HT1080 (cell line): ENCODE results near the gene MACROD2. TPM values are rescaled to one million over a fixed set of nuclear protein-coding genes. Genes with fewer than 3 reads are reported as not detected.

Experiments used
- DNase-seq: peaks from one replicate; pipeline ENCODE4 v3.0.0-alpha.2; 2015; ENCODE audit warnings: low read depth
- total RNA-seq: library from RNA; depleted of rRNA; stranded (reverse); fragments of >200 nt; shearing (Covaris generic); gene quantifications from 2 replicates; pipeline ENCODE4 v1.2.3, GENCODE V29; 2014

The MACROD2 gene
- total RNA-seq, 1 experiment from 2014 or later, result 1.2 TPM

DNA sequence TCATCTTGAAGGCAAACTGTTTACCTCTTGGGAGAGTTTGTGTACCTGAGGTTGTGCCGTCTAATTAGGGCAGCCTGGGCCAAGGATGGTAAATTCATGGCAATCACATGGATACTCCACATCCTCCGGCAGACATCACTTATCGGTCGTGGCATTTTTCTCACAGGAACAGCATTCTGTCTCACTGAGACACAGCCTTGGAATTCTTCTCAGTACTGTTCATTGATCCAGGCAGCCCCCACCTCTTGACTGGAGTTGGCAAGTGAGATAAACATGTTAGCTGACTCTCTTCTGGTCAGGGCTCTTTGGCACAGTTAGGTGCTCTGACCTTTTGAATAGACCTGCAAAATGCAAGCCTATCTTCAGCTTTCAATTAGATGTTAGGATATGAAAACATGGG, 853.5 kb downstream of the MACROD2 start:
- no peak for DNase-seq

DNA sequence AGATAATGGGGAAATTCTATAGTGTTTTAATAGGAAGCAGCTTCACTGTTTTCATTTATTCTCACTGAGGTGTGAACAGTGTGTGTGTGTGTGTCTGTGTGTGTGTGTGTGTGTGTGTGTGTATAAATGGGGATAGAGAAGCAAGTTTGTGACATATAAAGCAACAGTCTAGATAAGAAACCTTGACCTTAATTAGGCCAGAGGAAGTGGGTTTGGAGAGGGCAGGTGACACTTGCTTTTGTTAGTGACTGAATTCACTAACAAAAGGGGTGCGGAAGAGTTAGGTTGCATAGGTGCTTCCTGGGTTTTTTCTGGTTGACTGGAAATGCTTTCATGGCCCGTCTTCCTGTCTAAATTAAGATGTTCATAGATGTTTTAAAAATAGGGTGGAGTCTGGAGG, 857.8 kb downstream of the MACROD2 start:
- DNase-seq, result no peak

DNA sequence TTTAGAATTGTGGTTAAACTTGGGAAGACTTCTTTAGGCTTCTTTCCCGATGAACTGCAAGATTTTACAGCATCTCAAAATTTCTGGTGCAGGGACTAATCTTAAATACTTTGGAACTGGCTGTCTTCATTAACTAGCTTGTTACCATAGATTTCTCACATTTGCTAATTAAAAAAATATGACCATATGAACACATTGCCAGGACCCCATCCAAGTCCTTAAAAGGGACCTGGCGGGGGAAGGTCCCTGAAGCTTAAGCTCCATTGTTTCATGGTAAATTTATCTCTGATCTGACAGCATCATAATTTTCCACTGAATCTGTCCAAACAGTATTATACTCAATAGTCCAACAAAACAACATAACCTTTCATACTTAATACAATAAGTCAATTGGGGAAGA, 859.9 kb downstream of the MACROD2 start:
- DNase-seq, result no peak

DNA sequence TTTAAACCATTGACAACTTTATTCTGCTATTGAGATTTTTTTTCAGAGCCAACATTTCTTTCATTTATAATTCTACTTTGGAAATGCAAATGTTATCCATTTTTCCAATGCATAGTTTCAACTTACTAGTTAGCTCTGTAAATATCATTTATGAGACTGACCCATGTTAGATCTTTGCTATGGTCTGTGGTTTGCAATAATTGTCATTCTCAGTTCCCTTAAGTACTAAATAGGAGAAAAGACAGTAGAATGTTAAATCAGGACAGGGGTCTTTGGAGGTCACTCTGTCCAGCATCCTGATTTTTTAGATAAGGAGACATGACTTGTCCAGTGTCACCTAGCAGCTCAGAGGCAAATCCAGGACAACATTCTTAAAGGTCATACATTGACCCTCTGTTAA, 864.3 kb downstream of the MACROD2 start:
- no peak for DNase-seq

DNA sequence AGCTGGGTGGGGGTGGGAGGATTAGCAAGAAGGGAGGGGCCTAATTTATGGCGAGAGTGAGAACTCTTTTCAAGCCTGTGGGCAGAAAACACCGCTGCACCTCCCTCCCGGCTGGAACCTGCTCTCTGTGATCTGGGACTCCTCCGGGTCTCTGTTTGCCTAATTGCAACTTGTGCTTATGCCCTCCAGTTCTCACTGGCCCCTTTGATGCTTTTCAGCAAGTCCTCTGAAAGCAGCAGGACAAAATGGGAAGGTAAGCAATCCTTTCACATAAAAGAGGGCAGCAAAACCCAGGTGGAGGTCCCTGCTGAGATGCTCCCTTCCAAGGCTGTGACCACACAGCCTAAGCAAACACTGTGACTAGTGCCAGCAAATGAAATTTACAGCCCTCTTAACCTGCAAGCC, 865.1 kb downstream of the MACROD2 start:
- DNase-seq, result no peak

DNA sequence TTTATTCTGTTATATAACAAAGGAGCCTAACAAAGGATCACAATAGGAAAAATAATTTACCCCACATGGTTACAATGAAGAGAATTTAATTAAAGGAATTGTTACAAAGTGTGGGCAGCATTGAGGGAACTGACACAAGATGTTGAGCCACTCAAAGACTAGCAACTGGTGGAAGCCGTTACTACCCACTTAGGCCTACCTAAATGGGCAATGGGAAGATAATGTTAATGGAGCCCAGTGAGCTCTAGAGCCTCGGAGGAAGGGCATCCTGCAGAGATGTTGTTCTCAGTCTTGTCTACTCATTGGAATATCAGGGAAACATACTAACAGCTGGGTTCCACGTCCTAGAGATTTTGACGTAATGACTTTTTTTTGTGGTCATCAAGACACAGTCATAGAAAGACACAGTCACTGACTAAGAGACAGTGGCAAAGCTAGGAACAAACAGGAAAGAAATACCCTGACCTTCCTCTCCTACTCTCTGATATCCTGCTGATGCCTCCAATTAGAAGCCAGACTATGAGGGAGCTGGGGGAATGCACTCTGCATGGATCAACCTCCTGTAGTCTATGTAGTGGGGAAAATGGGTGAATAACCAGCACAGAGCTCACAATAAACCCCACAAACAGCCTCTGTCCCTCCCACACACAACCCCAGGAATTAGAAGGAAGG, 865.8 kb downstream of the MACROD2 start:
- DNase-seq, result no peak

DNA sequence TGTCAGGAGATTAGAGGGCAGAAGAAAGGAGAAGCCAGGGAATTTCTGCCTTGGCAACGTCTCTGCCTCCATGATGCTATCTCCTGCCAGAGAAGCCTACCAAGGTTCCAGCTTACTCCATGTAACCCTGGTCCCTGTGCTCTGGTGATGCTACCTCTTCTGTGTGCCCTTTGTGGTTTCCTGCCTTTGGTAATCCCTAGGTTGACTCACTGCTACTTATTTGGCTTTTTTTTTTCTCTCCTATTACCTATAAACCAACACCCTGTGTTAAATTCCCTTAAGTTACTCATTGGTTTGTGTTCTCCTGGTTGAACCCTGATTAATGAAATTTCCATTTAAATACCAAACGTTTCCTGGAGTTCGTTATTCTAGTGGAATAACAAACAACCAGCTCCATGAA, 869.9 kb downstream of the MACROD2 start:
- peak; percentile 91 for DNase-seq

DNA sequence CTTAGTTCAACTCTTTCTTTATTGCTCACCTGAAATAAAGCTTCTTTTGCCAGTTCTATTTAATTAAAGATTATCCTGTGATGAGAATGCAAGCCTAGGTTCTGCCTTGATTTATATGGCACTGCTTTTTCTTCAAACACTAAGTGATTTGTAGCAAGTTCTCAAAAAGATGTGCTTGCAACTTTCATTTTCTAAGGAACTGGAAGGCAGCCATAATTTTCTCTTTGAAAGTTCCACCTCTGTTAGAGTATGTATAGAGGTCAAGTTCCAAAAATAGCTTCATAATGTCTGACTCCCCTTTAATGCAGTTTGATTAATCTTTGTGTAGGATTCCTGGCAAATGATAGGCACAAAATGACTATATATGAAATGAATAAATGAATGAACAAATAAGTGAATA, 870.4 kb downstream of the MACROD2 start:
- DNase-seq, result no peak

DNA sequence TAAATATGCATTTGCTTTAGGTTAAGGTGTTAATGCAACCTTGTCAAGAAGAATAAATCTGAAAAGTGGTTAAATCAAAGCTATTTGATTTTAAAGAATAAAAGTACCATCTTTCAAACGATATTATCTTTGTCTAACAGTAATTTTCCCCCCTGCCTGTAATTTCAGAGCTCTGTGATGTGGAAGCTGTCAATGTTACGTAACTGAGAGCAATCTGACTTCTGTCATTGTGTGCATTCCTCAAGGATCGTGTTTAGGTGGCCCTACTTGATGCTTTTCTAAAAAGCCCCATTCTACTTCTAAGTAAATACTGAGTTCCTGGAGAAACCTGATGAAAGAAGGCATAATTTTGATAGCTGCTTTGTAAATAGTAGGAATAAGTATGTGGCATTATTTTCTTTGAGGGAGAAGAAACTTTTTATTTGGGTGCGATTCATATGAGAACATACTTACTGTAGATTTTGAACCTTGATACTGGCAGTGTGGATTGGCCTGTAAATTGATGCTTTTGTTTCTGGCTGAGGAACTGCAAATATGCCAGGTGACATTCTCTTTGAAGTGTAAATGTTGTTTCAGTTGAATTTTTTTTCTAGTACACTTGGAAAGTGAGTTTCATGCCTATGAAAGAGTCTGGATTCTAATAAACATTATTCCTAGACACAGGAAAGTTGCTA, 871.7 kb downstream of the MACROD2 start:
- no peak for DNase-seq

DNA sequence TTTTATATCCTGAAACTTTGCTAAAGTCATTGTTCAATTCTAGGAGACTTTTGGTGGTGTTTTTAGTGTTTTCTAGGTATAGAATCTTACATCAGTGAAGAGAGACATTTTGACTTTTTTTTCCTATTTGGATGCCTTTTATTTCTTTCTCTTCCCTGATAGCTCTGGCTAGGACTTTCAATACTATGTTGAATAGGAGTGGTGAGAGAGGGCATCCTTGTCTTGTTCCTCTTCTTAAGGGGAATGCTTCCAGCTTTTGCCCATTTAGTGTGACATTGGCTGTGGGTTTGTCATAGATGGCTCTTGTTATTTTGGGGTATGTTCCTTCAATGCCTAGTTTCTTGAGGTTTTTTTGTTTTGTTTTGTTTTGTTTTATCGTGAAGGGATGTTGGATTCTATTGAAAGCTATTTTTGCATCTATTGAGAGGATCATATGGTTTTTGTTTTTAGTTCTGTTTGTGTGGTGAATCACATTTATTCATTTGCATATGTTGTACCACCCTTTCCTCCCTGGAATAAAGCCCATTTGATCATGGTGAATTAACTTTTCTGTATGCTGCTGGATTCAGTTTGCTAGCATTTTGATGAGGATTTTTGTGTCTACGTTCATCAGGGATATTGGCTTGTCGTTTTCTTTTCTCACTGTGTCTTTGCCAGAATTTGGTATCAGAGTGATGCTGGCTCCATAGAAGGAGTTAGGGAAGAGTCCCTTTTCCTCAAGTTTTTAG, 882.1 kb downstream of the MACROD2 start:
- DNase-seq, result no peak

DNA sequence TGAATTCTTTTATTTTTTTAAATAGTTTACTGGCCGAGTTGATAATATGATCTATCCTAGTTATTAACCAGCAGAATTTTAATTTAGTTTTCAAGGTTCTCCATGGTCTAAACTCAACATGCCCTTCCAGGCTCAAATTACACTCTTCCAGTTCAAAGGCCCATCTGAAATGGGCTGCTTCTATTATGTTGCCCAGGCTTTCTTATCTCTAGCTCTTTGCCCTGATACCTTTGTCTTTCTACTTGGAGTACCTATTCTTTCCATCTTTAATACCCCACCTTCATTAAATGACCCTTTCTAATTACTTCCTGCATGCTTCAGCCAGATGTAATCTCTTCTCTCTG, 883.3 kb downstream of the MACROD2 start:
- no peak for DNase-seq

DNA sequence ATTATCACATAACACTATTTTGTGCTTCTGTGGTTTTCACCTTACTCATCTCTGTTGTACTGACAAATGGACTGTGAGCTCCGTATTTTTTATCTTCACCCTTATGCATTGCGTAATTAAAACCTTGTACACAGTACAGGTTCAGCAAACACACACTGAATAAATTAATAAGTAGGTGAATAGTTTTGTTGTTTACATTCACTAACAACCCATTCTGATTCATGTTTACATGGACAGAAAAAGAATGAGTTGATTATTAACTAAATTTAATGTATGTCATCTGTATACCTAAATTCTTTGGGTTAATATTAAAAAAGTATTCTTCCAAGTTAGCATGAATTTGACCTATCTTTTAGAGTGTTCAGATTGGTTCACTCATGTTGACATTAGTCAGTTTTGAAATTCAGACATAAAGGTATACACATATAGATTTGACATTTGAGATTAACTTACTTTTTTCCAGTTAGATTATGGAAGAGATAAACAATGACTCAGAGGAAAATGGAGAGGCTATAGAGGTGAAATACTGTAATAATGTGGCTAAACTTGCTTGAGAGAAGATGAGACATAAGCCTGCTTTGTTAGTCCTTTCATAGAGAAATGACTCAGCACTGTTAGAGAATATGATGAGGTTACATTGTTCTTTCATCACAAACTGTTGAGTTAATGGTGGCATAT, 883.8 kb downstream of the MACROD2 start:
- DNase-seq, result peak; percentile 93

DNA sequence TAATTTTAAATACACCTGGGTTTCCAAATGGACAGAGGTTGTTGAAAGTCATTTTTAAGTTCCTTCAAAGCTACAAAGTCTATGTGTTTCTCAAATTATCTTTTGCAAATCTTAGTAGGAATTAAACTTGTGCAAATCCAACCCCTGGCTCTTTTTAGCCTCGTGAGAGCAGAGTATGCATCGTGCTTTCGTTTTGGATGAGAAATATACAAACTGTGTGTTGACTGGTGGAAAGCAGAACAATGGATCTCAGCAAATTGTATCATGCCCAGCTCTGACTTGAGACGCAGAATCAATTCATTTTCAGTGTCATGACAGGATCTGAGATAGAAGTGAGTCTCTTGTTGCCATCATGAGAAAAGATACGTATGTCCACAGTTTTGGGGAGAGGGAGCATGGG, 884.5 kb downstream of the MACROD2 start:
- DNase-seq, result no peak

DNA sequence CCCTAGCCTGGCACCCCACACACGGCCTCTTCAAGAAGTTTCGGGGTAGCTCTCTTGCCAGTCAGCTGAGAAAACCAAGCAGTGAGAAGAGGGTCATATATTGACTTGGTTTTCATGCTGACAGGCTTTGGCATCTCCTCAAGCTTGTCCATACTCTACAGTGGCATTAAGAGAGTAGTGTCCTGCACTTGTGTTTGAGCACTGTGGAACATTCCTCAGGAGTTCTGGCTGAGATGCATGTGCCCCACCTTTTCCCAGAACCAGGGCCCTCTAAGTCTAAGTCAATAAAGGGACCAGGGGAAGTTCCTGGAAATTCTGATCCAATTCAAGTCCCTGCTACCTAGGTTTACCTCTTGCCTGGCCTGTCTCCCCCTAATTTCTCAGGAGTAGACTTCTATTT, 886.2 kb downstream of the MACROD2 start:
- no peak for DNase-seq

DNA sequence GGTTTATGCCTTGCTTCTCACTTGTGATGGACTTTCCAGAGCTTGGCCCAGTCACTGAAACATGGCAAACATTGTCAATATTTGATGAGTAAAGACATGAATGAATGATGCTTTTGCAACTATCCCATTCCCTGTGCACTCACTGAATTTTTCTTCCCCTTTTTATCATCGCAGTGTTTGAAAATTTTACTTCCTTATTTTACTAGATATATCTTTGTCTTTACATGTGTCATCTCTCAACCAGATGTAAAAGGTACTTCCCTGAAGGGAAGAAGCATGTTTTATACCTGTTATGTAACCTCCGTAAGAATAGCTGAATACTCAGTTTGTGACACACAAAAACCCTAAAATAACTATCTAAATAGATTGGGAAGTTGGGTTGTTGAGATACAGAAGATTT, 886.8 kb downstream of the MACROD2 start:
- DNase-seq, result no peak

DNA sequence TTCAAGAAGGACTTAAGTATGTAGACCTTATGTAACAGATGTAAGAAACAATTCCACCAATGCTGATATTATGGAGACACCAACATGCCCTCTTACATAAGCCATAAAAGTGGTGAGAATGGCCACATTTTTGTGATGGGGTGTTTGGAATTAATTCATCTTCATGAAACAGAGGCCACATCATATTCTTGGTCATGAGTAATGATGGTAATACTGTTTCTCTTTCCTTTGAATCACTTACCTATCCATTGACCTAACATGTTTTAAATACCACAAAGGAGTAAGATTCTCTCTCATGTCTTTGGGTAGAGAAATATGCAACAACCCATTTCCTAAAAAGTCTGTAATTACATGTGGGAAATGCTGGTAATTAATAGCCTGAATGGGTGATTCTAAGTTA, 887.5 kb downstream of the MACROD2 start:
- no peak for DNase-seq

DNA sequence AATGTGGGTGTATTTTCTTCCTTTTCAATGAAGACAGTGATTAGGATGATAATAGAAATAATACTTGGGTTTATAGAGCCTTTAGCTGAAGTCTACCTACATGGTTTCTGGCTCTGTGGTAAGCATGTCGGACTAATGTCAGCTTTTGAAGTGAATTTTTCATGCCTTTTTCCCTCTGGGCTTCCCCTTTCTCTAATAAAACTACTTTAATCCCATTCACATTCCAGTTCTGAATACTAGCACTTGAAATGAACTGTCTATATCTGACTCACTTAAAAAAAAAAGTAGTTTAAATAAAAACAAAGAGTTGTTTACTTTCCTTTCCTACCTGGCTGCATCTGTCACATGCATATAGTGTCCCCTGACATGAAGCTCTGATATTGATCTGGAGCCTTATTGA, 888.0 kb downstream of the MACROD2 start:
- no peak for DNase-seq

DNA sequence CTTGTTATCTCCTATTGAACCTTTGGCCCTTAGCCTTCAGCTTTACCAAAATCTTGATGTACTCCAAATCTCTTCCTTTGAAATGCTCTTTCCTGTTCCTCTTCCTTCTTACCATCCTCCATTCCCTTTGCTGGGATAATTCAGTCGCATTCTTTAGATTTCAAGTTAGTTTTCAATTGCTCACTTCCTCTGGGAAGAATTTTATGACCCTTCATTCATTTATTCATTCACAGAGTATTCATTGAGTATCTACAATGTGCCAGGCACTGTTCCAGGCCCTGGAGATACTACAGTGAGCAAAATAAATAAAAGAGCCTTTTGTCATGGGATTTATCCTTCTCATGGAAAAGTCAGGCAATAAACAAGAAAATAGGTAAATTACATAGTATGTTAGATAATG, 890.3 kb downstream of the MACROD2 start:
- DNase-seq, result peak; percentile 56

DNA sequence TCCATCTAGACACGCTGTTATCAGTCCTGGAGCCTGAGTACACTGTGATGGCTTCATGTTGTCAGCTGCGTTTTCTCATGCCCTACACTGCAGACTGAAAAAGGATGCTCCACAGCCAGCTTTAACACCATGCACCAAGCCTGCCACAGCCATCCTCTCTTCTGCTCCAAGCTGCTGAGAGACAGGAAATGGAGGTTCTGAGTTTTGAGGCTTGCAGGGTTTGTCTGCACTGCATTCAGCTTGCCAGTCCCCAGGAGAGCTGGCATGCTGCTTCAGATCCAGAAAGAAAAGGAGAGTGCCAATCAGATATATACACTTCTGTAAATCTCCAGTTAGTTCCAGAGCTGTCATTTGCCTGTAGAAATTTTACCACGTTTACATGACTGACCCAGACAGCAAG, 892.8 kb downstream of the MACROD2 start:
- no peak for DNase-seq

DNA sequence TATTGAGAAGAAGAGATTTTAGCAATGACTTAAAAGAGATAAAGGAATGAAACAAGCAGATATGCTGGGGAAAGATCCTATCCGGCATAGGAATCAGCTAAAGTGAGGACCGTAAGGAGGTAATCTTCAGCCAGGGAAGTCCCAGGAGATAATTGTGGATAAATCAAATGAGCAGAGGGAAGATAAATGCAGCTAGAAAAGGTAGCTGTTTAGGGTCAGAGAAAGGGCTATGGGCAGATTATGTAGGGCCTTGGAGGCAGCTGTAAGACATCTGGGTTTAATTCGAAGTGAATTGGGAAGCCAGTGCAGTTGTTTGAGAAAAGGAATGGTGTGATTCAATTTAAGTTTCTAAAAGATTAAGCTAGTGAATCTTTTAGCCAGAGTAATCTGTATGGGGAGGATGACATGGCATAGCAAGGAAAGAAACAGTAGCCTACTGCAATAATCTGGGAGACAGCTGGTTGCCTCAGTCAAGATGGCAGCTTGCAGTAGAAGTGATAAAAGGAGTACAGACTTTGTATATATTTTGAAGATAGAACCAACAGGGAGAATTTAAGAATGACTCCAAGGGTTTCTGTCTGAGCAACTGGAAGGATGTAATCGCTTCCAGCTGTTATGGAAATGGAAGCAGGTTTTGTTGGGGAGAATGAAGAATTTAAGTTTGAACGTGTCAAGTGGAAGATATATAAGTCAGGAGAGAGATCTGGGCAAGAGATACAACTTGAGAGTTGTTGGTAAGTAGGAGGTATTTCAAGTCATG, 894.4 kb downstream of the MACROD2 start:
- no peak for DNase-seq

DNA sequence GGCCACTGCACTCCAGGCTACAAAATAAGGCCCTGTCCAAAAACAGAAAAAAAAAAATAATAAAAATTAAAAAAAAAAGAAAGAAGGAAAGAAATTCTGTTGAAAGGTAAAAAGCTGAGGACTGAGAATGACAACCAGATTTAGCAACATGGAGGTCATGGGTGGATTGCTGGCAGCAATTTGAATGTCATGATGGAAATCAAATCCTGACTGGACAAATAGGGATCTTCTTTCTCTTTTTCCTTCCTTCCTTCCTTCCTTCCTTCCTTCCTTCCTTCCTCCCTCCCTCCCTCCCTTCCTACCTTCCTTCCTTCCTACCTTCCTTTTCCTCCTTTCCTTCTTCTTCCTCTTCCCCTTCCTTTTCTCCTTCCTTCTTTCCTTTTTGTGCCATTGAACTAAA, 895.4 kb downstream of the MACROD2 start:
- DNase-seq, result no peak

DNA sequence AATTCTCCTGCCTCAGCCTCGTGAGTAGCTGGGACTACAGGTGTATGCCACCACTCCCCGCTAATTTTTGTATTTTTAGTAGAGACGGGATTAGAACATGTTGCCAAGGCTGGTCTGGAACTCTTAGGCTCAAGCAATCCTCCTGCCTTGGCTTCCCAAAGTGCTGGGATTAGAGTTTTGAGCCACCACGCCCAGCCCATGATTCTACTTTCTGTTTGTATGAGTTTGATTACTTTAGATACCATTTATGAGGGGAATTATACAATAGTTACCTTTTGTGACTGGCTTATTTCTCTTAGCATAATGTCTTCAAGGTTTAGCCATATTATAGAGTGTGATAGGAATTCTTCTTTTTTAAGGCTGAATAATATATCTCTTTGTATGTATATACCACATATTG, 897.5 kb downstream of the MACROD2 start:
- no peak for DNase-seq
